Mesodermal cell (in vitro differentiated cells): ENCODE measurements around the gene NCAPG.

ENCODE experiments used
- H3K27ac ChIP-seq: 2 replicates; pipeline ENCODE4 v1.7.0; 2013; ENCODE audit warnings: mild to moderate bottlenecking, low read depth, low read length, moderate library complexity; ENCODE audit not compliant: severe bottlenecking
- H3K36me3 ChIP-seq: 2 replicates; pipeline ENCODE4 v1.7.1; 2013; ENCODE audit warnings: mild to moderate bottlenecking, low read length, moderate library complexity; ENCODE audit not compliant: control insufficient read depth, insufficient read depth
- H3K4me1 ChIP-seq: one replicate; pipeline ENCODE4 v1.7.1; 2013; ENCODE audit warnings: mild to moderate bottlenecking, low read length; ENCODE audit not compliant: insufficient read depth, control insufficient read depth, poor library complexity, severe bottlenecking
- H3K4me3 ChIP-seq: 2 replicates; pipeline ENCODE4 v1.7.0; 2013; ENCODE audit warnings: low read length, control low read depth, mild to moderate bottlenecking; ENCODE audit not compliant: insufficient read depth, poor library complexity, severe bottlenecking; ENCODE audit errors: extremely low read depth
- H3K9me3 ChIP-seq: 2 replicates; pipeline ENCODE4 v1.7.1; 2013; ENCODE audit warnings: mild to moderate bottlenecking, low read length, moderate library complexity; ENCODE audit not compliant: control insufficient read depth
- WGBS, 2 experiments: methylation state at CpG; one replicate each; pipeline ENCODE4 v1.1.5; 2013; ENCODE audit warnings: missing lambda C conversion rate in 2 of 2; ENCODE audit not compliant: insufficient coverage in 2 of 2; 5-methylcytosine and 5-hydroxymethylcytosine counted together

NCAPG gene

DNA sequence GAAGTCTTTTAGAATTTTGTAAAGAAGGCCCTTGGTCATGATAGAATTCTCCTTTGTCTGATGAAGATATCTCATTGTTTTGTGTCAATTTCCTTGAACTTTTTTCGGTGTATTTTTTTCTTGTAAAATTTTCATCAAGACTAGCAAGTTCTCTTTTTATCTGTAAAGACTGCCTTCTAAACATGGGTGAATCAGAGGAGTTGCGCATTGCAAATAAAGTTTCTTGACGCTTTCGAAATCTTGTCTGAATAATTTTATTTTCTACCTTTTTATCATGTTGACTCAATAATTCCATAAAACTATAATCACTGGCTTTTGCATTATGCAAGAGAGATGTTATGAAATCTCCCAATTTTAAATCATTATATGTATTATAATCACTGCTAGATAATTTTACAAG, 66.2 kb downstream of the NCAPG start:
- H3K36me3 ChIP-seq, result peaks cover 5% of the 10 kb centered on the region
- no peaks in the 10 kb centered on the region for H3K9me3 ChIP-seq
- H3K27ac ChIP-seq, result no peak overlapping the region
- no peaks in the 10 kb centered on the region for H3K4me1 ChIP-seq
- WGBS, 2 experiments, result 100% methylated on average over 1 of the region's 4 CpGs; no CpG with 5 or more reads in 1 of the 2 experiments
- H3K4me3 ChIP-seq, result no peak overlapping the region

DNA sequence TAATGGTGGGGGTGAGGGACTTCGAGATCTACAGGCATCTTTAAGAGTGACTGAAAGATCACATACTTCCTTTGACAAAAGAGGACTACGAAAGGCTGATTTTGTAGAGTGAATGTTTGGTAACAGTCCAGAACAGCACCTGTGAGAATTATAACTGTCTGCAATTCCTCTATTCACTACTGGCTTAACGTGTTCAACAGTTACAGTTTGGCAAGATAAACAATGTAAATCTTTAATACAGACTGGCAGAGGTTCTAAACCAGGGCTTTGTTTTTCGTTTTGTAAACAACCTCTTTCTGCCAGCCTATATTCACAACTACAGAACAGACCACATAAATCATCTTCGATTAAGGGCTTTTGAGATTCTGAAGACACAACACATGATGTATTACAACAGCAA, 66.9 kb downstream of the NCAPG start:
- Histone ChIP-seq H3K36me3 (peaks cover 5% of the 10 kb centered on the region), H3K27ac (no peak overlapping the region), H3K4me1 (no peaks in the 10 kb centered on the region), H3K9me3 (no peaks in the 10 kb centered on the region), H3K4me3 (no peak overlapping the region)
- 90% methylated on average over 2 to 4 of the region's 5 CpGs for WGBS, 2 experiments

DNA sequence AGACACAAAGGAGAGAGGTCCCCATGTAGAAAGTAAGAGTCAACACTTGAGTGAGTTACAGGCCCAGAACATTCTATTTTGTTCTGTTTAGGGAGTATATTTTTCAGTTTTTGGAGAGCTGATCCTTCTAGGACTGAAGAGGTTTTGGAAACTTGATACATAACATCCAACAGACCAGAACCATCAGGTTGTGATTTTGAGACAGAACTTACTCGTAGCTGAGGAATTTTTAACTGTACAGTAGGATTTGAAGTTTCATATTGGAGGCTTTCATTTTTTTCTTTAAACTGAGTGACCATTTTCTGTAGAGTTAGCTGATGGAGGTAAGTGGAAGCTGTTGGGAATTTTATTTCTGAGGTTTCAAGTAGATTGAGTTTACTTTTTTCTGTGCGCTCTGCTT, 73.3 kb downstream of the NCAPG start:
- H3K4me3 ChIP-seq, result no peak overlapping the region
- no peaks in the 10 kb centered on the region for H3K9me3 ChIP-seq
- WGBS, 2 experiments, result no CpG with 5 or more reads among the region's 2 CpGs
- no peak overlapping the region for H3K27ac ChIP-seq
- no peaks in the 10 kb centered on the region for H3K4me1 ChIP-seq
- no peaks in the 10 kb centered on the region for H3K36me3 ChIP-seq

DNA sequence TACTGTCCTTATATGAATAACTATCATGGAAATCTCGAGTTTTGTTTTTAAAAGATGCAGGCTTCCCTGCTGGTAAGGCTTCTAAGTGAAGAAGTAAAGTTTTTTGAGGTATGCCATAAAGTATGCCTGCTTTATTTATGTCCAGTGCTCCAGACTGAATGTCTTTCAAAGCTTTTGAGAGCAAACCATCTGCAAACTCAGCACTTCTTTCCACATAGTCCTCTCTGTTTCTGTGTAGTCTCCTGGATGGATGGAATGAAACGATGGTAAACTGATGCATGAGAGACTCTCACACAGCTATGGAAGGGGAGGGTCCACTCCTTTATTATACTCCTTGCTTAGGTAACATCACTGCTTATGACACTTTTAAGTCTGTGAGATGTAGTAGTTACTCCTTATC, 73.7 kb downstream of the NCAPG start:
- Histone ChIP-seq H3K9me3 (no peaks in the 10 kb centered on the region), H3K4me1 (no peaks in the 10 kb centered on the region), H3K27ac (no peak overlapping the region), H3K4me3 (no peak overlapping the region), H3K36me3 (no peaks in the 10 kb centered on the region)
- no CpG with 5 or more reads among the region's 2 CpGs for WGBS, 2 experiments

DNA sequence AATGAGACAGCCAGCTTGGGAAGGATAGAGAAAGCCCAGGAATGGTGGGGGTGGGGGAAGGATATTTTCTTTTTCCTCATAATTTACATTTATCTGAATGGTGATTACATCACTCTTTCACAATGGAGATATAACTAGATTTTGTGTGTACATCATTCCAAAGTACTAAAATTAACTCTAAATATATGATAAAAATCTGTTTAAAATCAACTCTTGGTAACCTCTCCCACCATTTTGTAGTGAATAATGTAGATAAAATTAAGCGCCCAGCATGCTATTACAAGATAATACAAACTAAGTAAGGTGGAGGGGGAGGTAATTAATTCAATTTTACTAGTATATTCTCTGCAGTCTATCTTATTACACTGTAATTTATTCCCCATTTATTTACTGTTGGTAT, 78.9 kb downstream of the NCAPG start:
- no peak overlapping the region for H3K27ac ChIP-seq
- no peaks in the 10 kb centered on the region for H3K9me3 ChIP-seq
- no peaks in the 10 kb centered on the region for H3K36me3 ChIP-seq
- no peaks in the 10 kb centered on the region for H3K4me1 ChIP-seq
- H3K4me3 ChIP-seq, result no peak overlapping the region
- no CpG with 5 or more reads among the region's 1 CpG for WGBS, 2 experiments

DNA sequence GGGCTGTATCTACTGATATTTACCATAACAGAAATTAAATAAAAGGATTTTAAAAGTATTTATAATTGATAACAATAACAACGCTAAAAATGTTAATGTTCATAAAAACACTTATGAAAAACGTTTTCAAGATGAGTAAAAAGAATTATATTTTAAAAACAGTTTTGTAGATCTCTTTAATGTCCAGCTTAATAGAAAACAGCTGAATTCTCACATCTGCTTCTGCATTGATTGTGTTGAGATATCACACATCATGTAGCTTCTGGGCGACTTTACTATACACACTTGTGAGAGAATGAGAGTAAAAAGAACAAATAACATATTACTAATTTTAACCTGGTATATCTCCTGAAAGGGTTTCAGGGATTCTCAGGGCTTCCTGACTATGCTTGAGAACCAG, 83.6 kb downstream of the NCAPG start:
- no peaks in the 10 kb centered on the region for H3K9me3 ChIP-seq
- no CpG with 5 or more reads among the region's 3 CpGs for WGBS, 2 experiments
- H3K4me1 ChIP-seq, result no peaks in the 10 kb centered on the region
- H3K27ac ChIP-seq, result no peak overlapping the region
- H3K4me3 ChIP-seq, result no peak overlapping the region
- no peaks in the 10 kb centered on the region for H3K36me3 ChIP-seq
